T-helper 1 cell (primary cell): ENCODE data around the gene FADS3.
A peak's percentile ranks its signal among the peaks of the same experiment; 100 is the strongest.

Experiments
- DNase-seq, 5 donors: peaks; one replicate each; pipeline ENCODE4 v3.0.0-alpha.2; 2012 to 2020

The FADS3 gene

GRCh38 chr11:61874853-61875252 is 16.5 kb downstream of the FADS3 start:
- DNase-seq: no peak

GRCh38 chr11:61874377-61874809 is 17.0 kb downstream of the FADS3 start:
- no peak for DNase-seq

GRCh38 chr11:61873588-61874376 is 17.6 kb downstream of the FADS3 start:
- DNase-seq: no peak

- no peak for DNase-seq
Measured at GRCh38 chr11:61872935-61873565, 18.3 kb downstream of the FADS3 start.

- peak in 4 of 5 donors; percentile 37 to 66 (median 46) for DNase-seq
Measured at GRCh38 chr11:61871158-61871597, 20.2 kb downstream of the FADS3 start.

- DNase-seq: no peak
Measured at GRCh38 chr11:61870541-61871031, 20.8 kb downstream of the FADS3 start.

GRCh38 chr11:61869708-61870451 is 21.5 kb downstream of the FADS3 start:
- DNase-seq: no peak

GRCh38 chr11:61869429-61869707 is 22.0 kb downstream of the FADS3 start:
- no peak for DNase-seq

GRCh38 chr11:61868571-61869428 is 22.5 kb downstream of the FADS3 start:
- no peak for DNase-seq

- DNase-seq: no peak
Measured at GRCh38 chr11:61866958-61867343, 24.4 kb downstream of the FADS3 start.

- DNase-seq: no peak
Measured at GRCh38 chr11:61866231-61866957, 25.0 kb downstream of the FADS3 start.

GRCh38 chr11:61864814-61865775 is 26.2 kb downstream of the FADS3 start:
- no peak for DNase-seq

- no peak for DNase-seq
Measured at GRCh38 chr11:61863548-61864081, 27.7 kb downstream of the FADS3 start.

- no peak for DNase-seq
Measured at GRCh38 chr11:61862714-61863547, 28.4 kb downstream of the FADS3 start.

GRCh38 chr11:61861634-61862033 is 29.7 kb downstream of the FADS3 start:
- no peak for DNase-seq

GRCh38 chr11:61860054-61860903 is 31.1 kb downstream of the FADS3 start:
- no peak for DNase-seq

GRCh38 chr11:61855939-61856680 is 35.2 kb downstream of the FADS3 start:
- DNase-seq: no peak
